HTERT RPE-1 (cell line): ENCODE measurements around the gene DIP2C.
"Not testable (repeated sequence)": the region's sequence is repeated elsewhere in the genome, so short reads cannot be mapped to it uniquely, and the experiment has no call there.

ENCODE experiments used
- in situ Hi-C: fragments of 300-500 bp; cut with MboI; formaldehyde crosslinking; loops from 4 replicates; pipeline ENCODE4 v1.14.3; 2020; ENCODE audit warnings: low sequenced_read_pairs

Gene DIP2C

GRCh38 chr10:488081-488932, 201.2 kb downstream of the DIP2C start:
- in situ Hi-C loops: no loop called here

- in situ Hi-C loops: no loop called here
Measured at GRCh38 chr10:486666-487322, 202.7 kb downstream of the DIP2C start.

- in situ Hi-C loops: no loop called here
Measured at GRCh38 chr10:486206-486605, 203.3 kb downstream of the DIP2C start.

DNA sequence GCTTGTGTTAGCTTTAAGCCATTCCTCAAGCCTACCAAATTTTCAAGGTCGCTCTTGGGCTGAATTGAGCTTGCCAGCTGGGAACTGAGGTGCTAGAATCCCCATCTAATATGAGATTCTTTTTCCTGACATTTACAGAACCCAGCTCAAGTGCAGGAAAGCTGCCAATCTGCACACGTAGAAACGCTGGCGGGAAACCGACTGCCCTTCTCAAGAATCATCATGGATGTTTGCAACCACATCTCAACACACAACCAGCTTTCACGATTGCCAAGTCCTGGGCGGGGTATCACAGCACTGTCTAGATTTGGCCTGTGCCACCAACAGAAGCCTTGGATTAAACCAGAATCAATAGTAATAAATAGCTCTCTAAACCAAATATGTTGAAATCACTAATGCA, 203.7 kb downstream of the DIP2C start:
- in situ Hi-C loops: no loop called here

- in situ Hi-C loops: no loop called here
Measured at GRCh38 chr10:484925-485661, 204.4 kb downstream of the DIP2C start.

DNA sequence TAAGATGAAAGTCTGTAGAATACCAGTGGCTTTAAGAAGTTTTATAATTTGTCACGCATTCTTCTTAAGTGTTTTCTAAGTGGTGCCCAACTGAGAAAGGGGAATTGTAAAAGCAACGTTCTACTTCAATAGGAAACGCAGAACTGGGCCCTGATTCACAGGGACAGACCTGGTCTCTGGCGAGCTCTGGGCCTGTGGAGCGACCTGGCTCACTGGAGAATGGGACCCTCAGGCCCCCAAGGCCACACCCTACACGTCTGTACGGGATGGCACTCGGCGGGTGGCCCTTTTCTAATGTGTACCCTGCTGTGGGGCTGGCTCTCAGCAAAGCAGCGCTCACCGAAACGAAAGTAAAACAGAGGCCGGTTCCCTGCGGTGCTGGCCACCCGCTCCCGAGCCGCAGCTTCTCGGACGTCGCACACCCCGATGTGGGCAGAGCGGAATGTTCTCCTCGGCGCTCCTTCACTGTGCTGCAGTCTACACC, 205.0 kb downstream of the DIP2C start:
- in situ Hi-C loops: no loop called here

DNA sequence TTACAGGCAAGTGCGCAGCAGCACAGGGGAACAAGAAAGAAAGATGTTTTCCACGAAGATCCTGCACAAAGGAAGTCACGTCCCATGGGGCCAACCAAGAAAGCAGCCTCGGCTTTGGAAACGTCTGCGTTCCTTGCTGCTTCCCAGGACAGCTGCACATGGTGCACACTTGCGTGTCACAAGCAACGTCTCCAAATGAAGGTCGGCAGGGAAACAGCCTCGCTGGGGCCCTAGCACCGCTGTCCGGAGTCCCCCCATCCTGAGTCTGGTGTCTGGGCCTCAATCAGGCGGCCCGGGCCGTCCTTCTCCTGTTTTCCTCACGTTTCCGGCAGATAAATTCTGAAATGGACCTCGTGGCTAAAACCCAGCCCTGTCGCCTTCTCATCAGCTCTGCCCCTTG, 206.2 kb downstream of the DIP2C start:
- in situ Hi-C loops: no loop called here

DNA sequence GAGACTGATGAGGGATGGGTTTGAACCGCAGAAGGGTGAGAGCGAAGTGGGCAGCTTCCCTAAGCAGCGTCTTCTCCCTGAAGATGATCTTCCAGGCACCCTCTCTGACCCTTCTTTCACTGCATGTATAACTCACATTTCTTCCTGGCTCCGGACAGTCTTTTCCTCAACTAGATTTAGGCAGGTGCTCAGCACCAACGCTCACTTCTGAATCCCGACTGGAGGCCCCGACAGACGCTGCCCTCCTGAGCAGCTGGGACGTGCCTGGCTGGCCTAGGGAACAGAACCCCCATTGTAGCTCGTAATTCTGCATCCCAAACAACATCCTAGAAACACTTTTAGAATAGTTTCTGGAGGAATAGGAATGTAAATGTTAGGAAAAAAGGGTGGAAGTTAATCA, 206.6 kb downstream of the DIP2C start:
- in situ Hi-C loops: no loop called here

DNA sequence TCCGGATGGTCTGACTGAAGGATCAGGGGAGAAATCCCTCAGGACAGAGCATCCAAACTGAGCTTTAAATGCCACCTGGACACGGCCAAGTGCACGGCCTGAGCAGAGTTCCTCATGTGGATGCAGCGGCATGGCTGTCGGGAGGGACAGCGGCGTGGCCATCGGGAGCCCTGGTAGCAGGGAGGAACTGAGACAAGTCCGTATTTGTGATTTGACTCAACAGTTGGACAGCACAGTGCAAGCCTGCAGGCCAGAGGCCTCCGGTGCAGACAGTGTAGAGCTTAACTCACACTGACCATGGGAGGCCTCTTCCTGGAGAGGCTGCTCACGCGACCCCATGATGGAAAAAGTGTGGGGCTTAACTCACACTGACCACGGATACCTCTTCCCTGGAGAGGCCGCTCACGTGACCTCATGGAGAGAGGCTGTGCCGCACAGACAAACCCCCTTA, 207.4 kb downstream of the DIP2C start:
- in situ Hi-C loops: no loop called here

GRCh38 chr10:481628-482027, 207.8 kb downstream of the DIP2C start:
- in situ Hi-C loops: no loop called here

DNA sequence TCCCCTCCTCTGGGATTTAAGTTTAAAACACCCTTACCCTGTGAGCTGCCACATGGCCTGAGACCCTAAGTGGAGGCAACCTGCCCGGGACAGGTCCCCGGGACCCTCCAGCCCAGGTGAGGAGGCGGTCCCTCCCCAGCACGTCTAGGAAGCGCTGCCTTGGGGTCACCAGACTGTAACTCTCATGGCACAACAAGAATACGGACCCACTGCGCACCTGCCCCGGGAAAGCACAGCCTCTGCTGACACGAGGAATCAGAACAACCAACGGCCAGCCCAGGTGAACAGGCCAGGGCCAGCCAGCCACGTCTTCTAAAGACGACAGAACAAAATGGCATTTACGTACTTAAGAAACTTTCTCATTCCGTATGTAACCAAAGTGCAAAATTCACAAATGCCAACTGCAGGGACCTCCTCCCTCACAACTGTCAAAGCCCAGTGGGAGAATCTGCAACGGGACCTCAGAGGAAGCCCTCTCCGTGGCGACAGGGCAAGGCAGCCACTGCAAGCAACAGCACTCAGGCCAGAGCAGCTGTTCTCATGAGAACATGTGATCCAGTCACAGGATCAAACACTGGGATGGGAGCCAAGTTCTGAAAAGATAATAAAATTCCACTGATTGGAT, 208.4 kb downstream of the DIP2C start:
- in situ Hi-C loops: no loop called here

DNA sequence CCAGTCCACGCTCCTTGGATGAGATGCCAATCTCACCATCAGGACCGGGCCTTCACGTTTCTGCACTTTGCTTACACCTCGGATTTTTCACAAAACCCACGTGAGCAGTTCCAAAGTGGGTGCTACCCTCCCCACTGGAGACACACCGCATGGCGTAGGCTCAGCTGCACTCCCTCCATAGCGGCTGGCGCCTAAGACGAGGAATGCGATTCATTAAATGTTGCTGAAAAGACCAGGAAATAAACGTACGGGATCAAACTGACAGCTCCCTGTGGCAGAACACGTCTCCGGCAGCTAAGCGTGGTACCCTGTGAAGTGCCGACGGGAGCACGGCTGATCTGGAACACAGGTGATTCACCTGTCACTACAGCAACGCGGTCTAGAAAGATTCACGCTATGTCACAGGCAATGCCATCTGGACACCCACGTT, 209.0 kb downstream of the DIP2C start:
- in situ Hi-C loops: no loop called here

DNA sequence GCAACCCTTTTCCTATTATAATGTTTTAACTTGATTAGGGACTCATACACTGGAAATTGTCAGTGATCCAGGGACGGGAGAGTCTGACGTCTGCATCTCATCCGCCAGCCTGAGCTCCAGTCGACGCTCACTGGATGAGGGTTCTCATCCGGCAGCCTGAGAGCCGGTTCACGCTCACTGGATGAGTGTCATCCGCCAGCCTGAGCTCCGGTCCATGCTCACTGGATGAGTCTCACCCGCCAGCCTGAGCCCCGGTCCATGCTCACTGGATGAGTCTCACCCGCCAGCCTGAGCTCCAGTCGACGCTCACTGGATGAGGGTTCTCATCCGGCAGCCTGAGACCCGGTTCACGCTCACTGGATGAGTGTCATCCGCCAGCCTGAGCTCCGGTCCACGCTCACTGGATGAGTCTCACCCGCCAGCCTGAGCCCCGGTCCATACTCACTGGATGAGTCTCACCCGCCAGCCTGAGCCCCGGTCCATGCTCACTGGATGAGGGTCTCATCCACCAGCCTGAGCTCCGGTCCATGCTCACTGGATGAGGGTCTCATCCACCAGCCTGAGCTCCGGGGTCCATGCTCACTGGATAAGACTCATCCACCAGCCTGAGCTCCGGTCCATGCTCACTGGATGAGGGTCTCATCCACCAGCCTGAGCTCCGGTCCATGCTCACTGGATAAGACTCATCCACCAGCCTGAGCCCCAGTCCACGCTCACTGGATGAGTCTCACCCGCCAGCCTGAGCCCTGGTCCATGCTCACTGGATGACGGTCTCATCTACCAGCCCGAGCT, 209.6 kb downstream of the DIP2C start:
- in situ Hi-C loops: not testable (repeated sequence)

- in situ Hi-C loops: no loop called here
Measured at GRCh38 chr10:478471-479245, 210.8 kb downstream of the DIP2C start.

- in situ Hi-C loops: no loop called here
Measured at GRCh38 chr10:477620-478019, 211.8 kb downstream of the DIP2C start.

DNA sequence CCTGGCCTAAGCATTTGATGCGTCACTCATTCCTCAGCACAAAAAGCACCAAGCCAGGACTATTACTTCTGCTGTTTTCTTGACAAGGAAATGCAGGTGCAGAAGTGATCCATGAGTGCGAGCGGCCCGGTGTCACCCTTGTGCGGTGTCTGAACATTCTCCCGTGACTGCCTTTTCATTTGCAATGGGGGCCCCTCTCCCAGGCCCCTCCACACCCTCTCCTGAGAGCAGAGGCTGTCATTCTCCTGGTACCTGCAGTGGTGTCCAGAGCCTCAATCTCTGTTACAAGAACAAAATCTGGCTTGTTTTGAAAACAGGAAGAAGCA, 213.1 kb downstream of the DIP2C start:
- in situ Hi-C loops: no loop called here

DNA sequence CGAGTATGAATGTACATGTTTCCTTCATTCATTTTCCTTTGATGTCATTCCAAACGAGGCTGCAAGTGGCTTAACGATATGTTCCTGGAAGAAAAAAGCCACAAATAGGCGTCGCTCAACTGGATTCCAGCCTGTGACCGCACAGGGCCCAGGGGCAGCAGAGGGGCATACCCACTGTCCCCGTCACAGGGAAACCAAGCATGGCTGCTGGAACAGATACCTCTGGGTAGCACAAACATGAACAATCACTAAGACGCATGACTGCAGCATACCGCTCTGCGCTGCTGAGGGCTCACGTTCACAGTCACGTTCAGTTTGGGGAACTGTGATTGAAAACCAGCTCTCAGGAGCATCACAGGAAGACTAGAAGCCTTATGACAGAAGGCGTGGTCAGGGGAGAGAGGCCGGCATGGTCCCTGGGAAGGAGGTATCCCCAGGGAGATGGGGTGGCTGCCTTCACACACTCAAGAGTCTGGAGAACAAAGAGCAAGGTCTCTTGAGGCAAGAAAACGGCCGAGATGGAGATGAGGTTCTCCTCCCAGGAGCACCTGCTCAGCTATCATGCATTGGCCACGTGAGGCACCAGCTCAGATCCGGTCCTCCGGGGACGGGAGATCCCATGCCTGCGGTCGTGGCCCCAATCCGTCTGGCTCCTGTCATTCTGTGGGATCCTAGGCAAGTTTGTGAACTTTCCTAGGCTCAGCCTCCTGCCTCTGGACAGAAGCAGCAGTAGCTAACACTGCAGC, 213.6 kb downstream of the DIP2C start:
- in situ Hi-C loops: no loop called here

DNA sequence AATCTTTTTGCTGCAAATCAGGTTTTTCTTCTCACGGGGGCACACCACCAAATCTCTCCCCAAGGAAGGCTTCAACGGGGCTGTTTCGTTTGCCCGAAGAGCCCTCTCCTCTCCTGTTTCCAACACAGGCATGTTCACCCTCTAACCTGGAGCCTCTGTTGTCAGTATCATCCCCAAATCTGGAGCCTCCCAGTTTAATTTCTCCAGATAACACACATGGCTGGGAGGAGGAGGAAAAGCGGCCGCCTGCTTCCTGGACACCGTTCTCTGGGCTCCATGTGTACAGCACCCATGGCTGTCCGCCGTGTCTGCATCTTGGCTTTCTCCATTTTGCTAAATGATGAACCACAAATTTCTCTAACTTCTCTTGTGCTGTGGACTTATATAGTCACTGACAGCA, 214.5 kb downstream of the DIP2C start:
- in situ Hi-C loops: no loop called here

- in situ Hi-C loops: no loop called here
Measured at GRCh38 chr10:474406-474805, 215.1 kb downstream of the DIP2C start.
